Measurements from ENCODE around the gene LMX1B.
"Not testable (repeated sequence)": the region's sequence is repeated elsewhere in the genome, so short reads cannot be mapped to it uniquely, and the experiment has no call there.

Gene LMX1B

GRCh38 chr9:126652140-126652582 is 38.4 kb downstream of the LMX1B start:
- in situ Hi-C loops (cut with MboI; ENCODE audit: low sequenced_read_pairs): no loop called here

- in situ Hi-C loops (cut with MboI; ENCODE audit: low sequenced_read_pairs): no loop called here
Observed at GRCh38 chr9:126654124-126654523, 40.4 kb downstream of the LMX1B start.

DNA sequence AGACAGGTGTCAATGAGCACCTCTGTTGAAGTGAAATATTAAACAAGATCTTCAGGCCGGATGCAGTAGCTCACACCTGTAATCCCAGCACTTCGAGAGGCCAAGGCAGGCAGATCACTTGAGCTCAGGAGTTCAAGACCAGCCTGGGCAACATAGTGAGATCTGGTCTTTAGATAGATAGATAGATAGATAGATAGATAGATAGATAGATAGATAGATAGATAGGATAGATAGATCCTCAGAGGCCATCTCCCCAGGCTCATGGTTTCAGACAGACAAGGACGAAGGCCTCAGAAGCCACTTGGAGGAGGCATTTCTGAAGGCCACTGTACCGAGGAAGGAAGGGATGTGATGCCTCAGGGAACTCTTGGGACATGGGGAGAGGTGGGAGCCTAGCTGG is 42.5 kb downstream of the LMX1B start:
- in situ Hi-C loops (cut with MboI; ENCODE audit: low sequenced_read_pairs): not testable (repeated sequence)

DNA sequence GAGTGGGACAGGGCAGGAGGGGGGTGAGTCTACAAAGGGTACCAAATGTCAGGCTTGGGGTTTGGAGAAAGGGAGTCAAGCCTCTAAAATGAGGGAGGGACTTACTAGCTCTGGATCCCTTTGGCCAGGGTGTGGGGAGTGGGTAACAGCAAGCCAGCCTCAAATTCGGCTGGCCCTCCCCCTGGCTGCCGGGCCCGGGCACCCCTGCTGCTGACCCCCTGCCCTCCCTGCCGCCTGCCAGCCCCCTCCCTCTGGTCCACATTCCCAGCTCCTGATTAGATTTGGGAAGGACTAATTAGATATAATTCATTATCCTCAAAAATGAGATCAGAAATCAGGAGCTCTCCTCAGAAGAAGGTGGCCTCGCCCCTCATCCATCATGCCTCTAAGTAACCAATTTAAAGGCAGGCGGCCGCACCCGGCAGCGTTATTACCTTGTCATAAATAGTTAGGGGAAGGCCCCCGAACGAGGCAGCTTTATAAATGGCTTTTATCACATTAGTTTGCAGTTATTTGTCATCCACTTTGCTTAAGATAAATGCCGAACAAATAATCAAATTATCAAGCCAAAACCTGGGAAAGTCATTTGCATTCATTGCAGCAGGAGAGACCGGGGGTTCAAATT is 44.6 kb downstream of the LMX1B start:
- in situ Hi-C loops (cut with MboI; ENCODE audit: low sequenced_read_pairs): no loop called here

GRCh38 chr9:126658956-126659555 is 45.3 kb downstream of the LMX1B start:
- in situ Hi-C loops (cut with MboI; ENCODE audit: low sequenced_read_pairs): no loop called here

DNA sequence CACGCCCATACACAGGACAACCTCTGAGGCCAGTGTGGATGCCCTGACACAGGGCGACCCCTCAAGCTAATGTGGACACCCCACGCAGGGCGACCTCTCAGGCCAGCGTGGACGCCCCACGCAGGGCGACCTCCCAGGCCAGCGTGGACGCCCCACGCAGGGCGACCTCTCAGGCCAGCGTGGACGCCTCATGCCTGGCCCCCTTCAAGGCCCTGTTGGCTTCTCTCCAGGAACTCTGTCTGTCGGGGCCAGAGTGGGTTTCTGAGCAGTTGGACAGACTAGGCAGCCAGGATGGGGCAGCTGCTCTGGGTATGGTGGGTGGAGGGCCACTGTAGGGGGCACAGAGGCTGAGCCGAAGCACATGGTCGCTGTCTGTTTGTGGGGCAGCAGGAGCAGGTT is 47.4 kb downstream of the LMX1B start:
- in situ Hi-C loops (cut with MboI; ENCODE audit: low sequenced_read_pairs): no loop called here

GRCh38 chr9:126661521-126662251 is 48.0 kb downstream of the LMX1B start:
- in situ Hi-C loops (cut with MboI; ENCODE audit: low sequenced_read_pairs): no loop called here

- in situ Hi-C loops (cut with MboI; ENCODE audit: low sequenced_read_pairs): no loop called here
Observed at GRCh38 chr9:126663661-126664072, 49.9 kb downstream of the LMX1B start.

GRCh38 chr9:126664900-126665643 is 51.3 kb downstream of the LMX1B start:
- in situ Hi-C loops (cut with MboI; ENCODE audit: low sequenced_read_pairs): no loop called here

DNA sequence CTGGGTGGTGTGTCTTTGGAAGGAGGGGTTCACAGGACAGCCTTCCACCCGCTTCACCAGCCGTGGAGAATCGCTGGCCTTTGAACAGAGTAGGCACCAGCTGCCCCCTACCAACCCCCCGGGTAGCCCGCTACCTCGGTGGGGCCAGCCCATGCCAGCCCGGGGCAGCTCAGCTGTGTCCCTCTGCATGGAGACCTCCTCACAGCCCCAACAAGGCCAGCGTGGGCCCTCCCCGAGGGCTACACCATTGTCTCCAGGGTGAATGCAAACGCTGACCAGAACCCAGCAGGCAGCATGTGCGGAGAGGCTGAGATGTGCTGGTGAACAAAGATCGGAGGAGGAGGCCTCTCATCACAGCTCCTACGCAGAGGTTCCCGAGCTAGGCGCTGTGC is 51.9 kb downstream of the LMX1B start:
- in situ Hi-C loops (cut with MboI; ENCODE audit: low sequenced_read_pairs): no loop called here

- in situ Hi-C loops (cut with MboI; ENCODE audit: low sequenced_read_pairs): no loop called here
Observed at GRCh38 chr9:126666155-126666803, 52.6 kb downstream of the LMX1B start.

DNA sequence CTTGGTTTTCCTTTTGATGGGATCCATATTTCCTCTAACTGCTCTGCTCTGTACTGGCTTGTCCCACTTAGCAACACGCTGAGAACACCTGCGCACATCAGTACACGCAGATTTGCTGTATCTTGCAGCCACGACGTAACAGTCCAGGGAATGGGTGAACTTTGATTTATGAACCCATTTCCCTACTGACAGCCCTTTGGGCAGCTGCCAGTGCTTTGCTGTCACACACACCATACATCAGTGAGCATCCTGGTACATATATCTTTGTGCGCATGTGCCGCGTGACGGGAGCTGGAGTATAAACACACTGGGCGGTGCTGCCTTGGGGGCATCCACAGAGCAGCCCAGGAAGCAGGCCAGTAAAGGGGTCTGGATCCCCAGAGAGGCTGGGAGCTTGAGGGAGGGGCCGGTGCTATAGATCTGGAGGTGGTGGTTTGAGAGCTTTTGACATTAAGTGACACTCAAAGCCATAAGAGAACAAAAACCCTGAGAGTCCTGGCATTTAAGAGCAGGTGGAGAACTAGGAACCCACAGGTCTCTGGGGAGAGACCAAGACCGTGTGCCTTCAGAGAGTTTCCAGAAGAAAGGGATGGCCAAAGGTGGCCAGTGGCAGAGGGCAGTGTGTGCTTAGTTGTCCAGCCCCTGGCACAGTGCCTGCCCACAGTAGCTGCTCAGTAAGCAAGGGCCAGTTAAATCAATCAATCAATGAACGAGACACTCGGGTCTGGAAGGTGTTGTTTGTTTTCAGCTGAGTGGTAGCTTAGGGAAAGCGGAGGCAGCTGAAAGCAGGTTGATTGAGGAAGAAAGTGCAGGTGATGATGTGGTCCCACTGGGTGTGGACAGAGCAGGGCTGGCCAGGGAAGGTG is 53.7 kb downstream of the LMX1B start:
- in situ Hi-C loops (cut with MboI; ENCODE audit: low sequenced_read_pairs): no loop called here

DNA sequence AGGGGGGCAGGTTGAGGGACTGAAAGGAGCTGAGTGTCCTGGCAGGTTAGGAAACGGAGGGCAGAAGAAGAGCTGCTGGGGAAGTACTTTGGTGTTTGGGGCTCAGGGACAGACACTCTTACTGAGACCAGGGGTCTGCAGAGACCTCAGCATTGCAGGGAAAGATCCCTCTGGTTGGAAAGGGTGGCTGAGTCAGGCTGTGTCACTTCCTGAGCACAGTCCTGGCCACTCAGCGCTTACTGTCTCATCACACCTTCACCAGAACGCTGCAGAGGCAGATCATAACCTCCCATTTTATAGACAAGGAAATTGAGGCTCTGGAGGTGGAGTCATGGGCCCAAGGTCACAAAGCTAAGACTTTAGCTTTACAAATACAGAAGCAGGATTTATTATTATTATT is 54.3 kb downstream of the LMX1B start:
- in situ Hi-C loops (cut with MboI; ENCODE audit: low sequenced_read_pairs): no loop called here

GRCh38 chr9:126669108-126669507 is 55.4 kb downstream of the LMX1B start:
- in situ Hi-C loops (cut with MboI; ENCODE audit: low sequenced_read_pairs): no loop called here

DNA sequence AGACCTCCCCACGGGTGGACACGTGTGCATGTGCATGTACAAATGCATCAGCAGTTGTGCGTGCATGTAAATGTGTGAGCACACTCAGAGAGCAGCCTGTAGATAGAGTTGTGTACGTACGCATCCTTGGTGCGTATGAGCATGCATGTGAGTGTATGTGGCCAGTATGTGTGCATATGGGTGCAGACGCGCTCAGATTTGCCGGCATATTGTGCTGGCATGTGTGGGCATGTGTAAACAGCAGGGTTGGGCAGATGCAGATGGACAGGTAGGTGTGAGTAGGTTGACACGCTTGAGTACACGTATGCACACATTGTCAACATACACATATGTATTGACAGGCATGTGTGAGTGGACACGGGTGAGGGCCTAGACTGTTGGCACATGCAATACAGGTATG is 56.5 kb downstream of the LMX1B start:
- in situ Hi-C loops (cut with MboI; ENCODE audit: low sequenced_read_pairs): no loop called here

DNA sequence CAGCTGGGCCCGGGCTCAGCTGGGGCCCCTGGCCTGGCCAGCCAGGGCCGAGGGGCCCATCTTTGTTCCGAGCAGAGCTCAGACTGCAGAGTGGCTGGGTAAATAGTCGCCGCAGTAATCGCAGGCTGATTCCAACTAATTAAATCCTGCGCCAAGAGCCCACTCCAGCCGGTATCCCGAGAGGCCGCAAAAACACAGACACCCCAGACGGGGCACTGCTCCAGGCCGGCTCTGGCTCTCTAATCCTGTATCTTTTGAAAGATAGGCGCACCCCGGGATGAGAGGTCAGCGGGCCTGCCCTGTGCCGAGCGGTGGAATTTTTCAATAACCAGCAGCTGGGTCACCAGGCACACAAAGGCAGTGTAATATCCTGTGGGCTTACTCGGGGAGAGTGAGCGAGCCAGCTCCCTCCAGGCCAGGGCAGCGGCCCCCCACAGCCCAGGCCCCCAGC is 57.7 kb downstream of the LMX1B start:
- in situ Hi-C loops (cut with MboI; ENCODE audit: low sequenced_read_pairs): no loop called here

DNA sequence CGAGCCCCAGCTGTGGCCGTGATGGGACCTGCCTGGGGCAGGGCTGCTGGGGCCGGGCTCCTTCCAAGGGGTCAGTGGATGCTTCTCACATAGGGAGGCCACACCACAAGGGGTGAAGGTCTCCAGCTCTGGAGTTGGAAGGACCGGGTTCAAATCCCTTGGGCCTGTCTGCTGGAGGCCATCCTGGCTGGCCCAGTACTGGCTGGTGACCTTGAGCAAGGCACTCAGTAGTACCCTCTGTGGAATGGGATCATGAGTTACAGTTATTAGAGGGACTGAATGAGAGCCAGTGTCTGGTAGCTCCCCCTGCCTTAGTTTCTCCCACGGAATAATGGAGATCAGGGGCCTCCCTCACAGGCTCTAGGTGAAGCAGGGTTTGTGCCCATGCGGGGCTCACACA is 58.3 kb downstream of the LMX1B start:
- in situ Hi-C loops (cut with MboI; ENCODE audit: low sequenced_read_pairs): no loop called here

DNA sequence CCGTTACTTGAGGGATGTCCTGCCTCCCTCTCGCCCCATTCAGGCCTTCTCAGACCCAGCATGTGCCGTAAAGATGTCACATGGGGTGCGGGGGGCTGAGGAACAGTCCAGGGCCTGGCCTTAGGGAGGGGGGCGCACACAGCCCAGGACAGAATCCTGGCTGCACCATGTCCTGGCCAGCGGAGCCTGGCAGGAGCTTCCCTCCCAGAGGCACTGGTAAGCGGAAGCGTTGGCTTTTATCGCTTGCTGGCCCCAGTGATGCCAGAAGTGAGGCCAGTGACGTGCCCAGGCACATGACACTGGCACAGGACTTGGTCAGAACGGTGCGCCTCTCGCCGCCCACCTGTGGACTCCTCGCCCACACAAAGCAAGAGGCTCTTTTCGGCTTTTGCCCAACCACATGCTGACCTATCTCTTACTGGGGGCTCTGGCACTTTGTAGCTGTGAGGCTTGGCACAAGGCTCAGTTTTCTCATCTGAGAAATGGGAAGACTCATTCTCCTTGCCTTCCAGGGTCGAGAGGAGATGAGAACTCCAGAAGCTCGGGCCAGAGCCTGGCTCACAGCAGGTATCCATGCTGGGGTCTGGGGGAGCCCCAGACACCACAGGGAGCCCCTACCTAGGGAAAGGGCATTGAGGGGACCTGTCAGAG is 59.0 kb downstream of the LMX1B start:
- in situ Hi-C loops (cut with MboI; ENCODE audit: low sequenced_read_pairs): no loop called here

DNA sequence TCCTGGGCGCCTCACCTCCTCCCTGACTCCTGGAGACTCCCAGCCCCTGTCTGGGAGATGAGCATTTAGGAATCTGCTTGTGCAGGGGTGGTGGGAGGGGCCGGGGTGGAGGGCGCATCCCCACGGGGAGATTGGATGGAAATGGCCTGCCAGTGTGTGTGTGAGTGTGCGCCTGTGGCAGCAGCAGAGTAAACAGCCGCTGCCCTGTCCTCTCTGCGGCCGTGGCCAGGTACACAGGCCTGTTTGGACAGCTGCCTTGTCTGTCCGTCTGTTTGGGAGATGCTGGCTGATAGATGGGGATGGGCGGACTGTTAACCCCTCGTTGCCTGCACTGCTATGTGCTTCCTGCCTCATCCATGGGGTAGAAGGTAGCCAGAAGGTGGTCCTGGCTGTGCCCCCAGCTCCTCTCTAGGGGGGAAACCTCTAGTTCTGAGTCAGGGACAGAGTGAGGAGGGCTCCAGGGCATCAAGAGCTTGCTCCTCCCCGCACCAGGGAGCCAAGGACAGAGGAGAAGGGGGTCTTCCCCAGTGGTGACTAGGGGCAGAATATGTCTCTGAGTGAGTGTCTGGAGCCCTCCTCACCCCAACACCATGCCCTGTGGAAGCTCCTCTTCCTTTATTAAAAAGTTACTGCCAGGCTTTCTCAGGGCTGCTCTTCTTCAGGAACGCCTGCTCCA is 60.1 kb downstream of the LMX1B start:
- in situ Hi-C loops (cut with MboI; ENCODE audit: low sequenced_read_pairs): no loop called here

Data from HL-60/S4 treated with retinoic acid at 250 ng/mL for 4 days and 3 days (cell line).